HG02759 (cell line): ENCODE data around the gene DECR2.
A peak's percentile ranks its signal among the peaks of the same experiment; 100 is the strongest.
"Not testable (repeated sequence)": the region's sequence is repeated elsewhere in the genome, so short reads cannot be mapped to it uniquely, and the experiment has no call there.

Experiments
- ATAC-seq: cut with Tn5 transposase; IDR thresholded peaks from one replicate; pipeline ENCODE4 v1.9.1; 2021; ENCODE audit warnings: mild to moderate bottlenecking, moderate library complexity; ENCODE audit not compliant: unreplicated experiment

The DECR2 gene

GRCh38 chr16:378821-379182 is 22.9 kb upstream of the DECR2 start:
- ATAC-seq, result no peak

- no peak for ATAC-seq
Observed at GRCh38 chr16:379183-379960, 22.3 kb upstream of the DECR2 start.

- no peak for ATAC-seq
Observed at GRCh38 chr16:379961-380761, 21.5 kb upstream of the DECR2 start.

GRCh38 chr16:380762-381011 is 21.0 kb upstream of the DECR2 start:
- ATAC-seq, result peak; percentile 5

GRCh38 chr16:381012-381788 is 20.5 kb upstream of the DECR2 start:
- ATAC-seq, result peak; percentile 31

GRCh38 chr16:381789-382717 is 19.6 kb upstream of the DECR2 start, which contains the start of gene PGAP6:
TSS of gene PGAP6 (minus strand) at chr16:381978. CDS start at chr16:381821, 157 bp downstream.
- peak; percentile 67 for ATAC-seq

- no peak for ATAC-seq
Observed at GRCh38 chr16:383326-384051, 18.2 kb upstream of the DECR2 start.

- ATAC-seq, result no peak
Observed at GRCh38 chr16:386641-387156, 15.0 kb upstream of the DECR2 start.

GRCh38 chr16:387761-388666 is 13.7 kb upstream of the DECR2 start:
- not testable (repeated sequence) for ATAC-seq

- no peak for ATAC-seq
Observed at GRCh38 chr16:389352-389751, 12.3 kb upstream of the DECR2 start.

GRCh38 chr16:391885-392335 is 9.8 kb upstream of the DECR2 start:
- no peak for ATAC-seq

GRCh38 chr16:392450-393030 is 9.1 kb upstream of the DECR2 start:
- no peak for ATAC-seq

- ATAC-seq, result no peak
Observed at GRCh38 chr16:396199-396598, 5.5 kb upstream of the DECR2 start.

- no peak for ATAC-seq
Observed at GRCh38 chr16:396605-397004, 5.1 kb upstream of the DECR2 start.

- ATAC-seq, result no peak
Observed at GRCh38 chr16:397135-397661, 4.5 kb upstream of the DECR2 start, which contains the start of gene NME4. TSS of gene NME4 (plus strand) at chr16:397199. CDS start at chr16:397223, 24 bp downstream.

- ATAC-seq, result no peak
Observed at GRCh38 chr16:397736-398332, 3.9 kb upstream of the DECR2 start.

- ATAC-seq, result no peak
Observed at GRCh38 chr16:398561-399339, 2.9 kb upstream of the DECR2 start.
